ENCODE measurements around the gene VRK2.

VRK2 gene

GRCh38 chr2:58120626-58121229 is 74.1 kb downstream of the VRK2 start:
- Histone ChIP-seq H3K27ac (ENCODE audit: low read depth, low read length) (no peak overlapping the region), H3K4me3 (ENCODE audit: insufficient read depth, low read length, poor library complexity, severe bottlenecking) (no peak overlapping the region), H3K9me2 (replicated peaks; ENCODE audit: insufficient read depth, low read length) (no peaks in the 10 kb centered on the region), H3F3A (ENCODE audit: insufficient read depth) (no peaks in the 10 kb centered on the region), H3K9me3 (ENCODE audit: insufficient read depth, low read length) (no peaks in the 10 kb centered on the region), H4K20me1 (ENCODE audit: low read depth, low read length) (no peaks in the 10 kb centered on the region), H3K4me2 (ENCODE audit: low read depth, low read length, poor library complexity, severe bottlenecking) (no peak overlapping the region), H3K79me2 (ENCODE audit: insufficient read depth, low read length) (no peaks in the 10 kb centered on the region), H3K9ac (ENCODE audit: low read length) (no peak overlapping the region), H2AFZ (ENCODE audit: low read depth, low read length, severe bottlenecking) (no peak overlapping the region), H3K36me3 (ENCODE audit: low read length) (no peaks in the 10 kb centered on the region), H3K27me3 (ENCODE audit: low read length) (no peaks in the 10 kb centered on the region)
- TF ChIP-seq CTCF (IDR thresholded peaks at IDR 0.05; ENCODE audit: insufficient read depth, low read length, poor library complexity, severe bottlenecking) (no peak), EZH2phosphoT487 (conservative IDR thresholded peaks at IDR 0.05; ENCODE audit: low read length) (no peak)

GRCh38 chr2:58122040-58122439 is 75.4 kb downstream of the VRK2 start:
- Histone ChIP-seq H4K20me1 (ENCODE audit: low read depth, low read length) (no peaks in the 10 kb centered on the region), H3K27ac (ENCODE audit: low read depth, low read length) (no peak overlapping the region), H3K79me2 (ENCODE audit: insufficient read depth, low read length) (no peaks in the 10 kb centered on the region), H3K36me3 (ENCODE audit: low read length) (no peaks in the 10 kb centered on the region), H3F3A (ENCODE audit: insufficient read depth) (no peaks in the 10 kb centered on the region), H2AFZ (ENCODE audit: low read depth, low read length, severe bottlenecking) (no peak overlapping the region), H3K9me3 (ENCODE audit: insufficient read depth, low read length) (no peaks in the 10 kb centered on the region), H3K9me2 (replicated peaks; ENCODE audit: insufficient read depth, low read length) (no peaks in the 10 kb centered on the region), H3K27me3 (ENCODE audit: low read length) (no peaks in the 10 kb centered on the region), H3K4me2 (ENCODE audit: low read depth, low read length, poor library complexity, severe bottlenecking) (no peak overlapping the region), H3K9ac (ENCODE audit: low read length) (no peak overlapping the region), H3K4me3 (ENCODE audit: insufficient read depth, low read length, poor library complexity, severe bottlenecking) (no peak overlapping the region)
- TF ChIP-seq CTCF (IDR thresholded peaks at IDR 0.05; ENCODE audit: insufficient read depth, low read length, poor library complexity, severe bottlenecking) = no peak
- no peak for TF ChIP-seq EZH2phosphoT487 (conservative IDR thresholded peaks at IDR 0.05; ENCODE audit: low read length)

GRCh38 chr2:58122540-58122939 is 75.9 kb downstream of the VRK2 start:
- TF ChIP-seq EZH2phosphoT487 (conservative IDR thresholded peaks at IDR 0.05; ENCODE audit: low read length) = no peak
- no peak for TF ChIP-seq CTCF (IDR thresholded peaks at IDR 0.05; ENCODE audit: insufficient read depth, low read length, poor library complexity, severe bottlenecking)

More at GRCh38 chr2:58122540-58122939, 75.9 kb downstream of the VRK2 start:
- no peaks in the 10 kb centered on the region for H3K79me2 ChIP-seq (ENCODE audit: insufficient read depth, low read length)
- H3K9me3 ChIP-seq (ENCODE audit: insufficient read depth, low read length) = no peaks in the 10 kb centered on the region
- no peak overlapping the region for H3K4me2 ChIP-seq (ENCODE audit: low read depth, low read length, poor library complexity, severe bottlenecking)
- H3F3A ChIP-seq (ENCODE audit: insufficient read depth) = no peaks in the 10 kb centered on the region
- no peaks in the 10 kb centered on the region for H3K9me2 ChIP-seq (replicated peaks; ENCODE audit: insufficient read depth, low read length)
- H3K36me3 ChIP-seq (ENCODE audit: low read length) = no peaks in the 10 kb centered on the region
- H3K4me3 ChIP-seq (ENCODE audit: insufficient read depth, low read length, poor library complexity, severe bottlenecking) = no peak overlapping the region
- H3K27ac ChIP-seq (ENCODE audit: low read depth, low read length) = no peak overlapping the region
- no peak overlapping the region for H3K9ac ChIP-seq (ENCODE audit: low read length)
- H3K27me3 ChIP-seq (ENCODE audit: low read length) = no peaks in the 10 kb centered on the region
- no peaks in the 10 kb centered on the region for H4K20me1 ChIP-seq (ENCODE audit: low read depth, low read length)
- no peak overlapping the region for H2AFZ ChIP-seq (ENCODE audit: low read depth, low read length, severe bottlenecking)

Measured in SU-DHL-6 (cell line).